SKM-1 (cell line): ENCODE measurements around the gene USP14.

Experiments
- DNase-seq: peaks from one replicate; lab custom pipeline; 2025; ENCODE audit not compliant: unreplicated experiment; lab: John Stamatoyannopoulos, UW

Gene USP14

GRCh38 chr18:159037-159652, 788 bp downstream of the USP14 start:
- no peak for DNase-seq

- no peak for DNase-seq
Observed at GRCh38 chr18:159933-160332, 1.6 kb downstream of the USP14 start.

GRCh38 chr18:160831-161570, 2.6 kb downstream of the USP14 start:
- no peak for DNase-seq

GRCh38 chr18:172361-172760, 14.0 kb downstream of the USP14 start:
- no peak for DNase-seq

- DNase-seq = no peak
Observed at GRCh38 chr18:179499-179898, 21.1 kb downstream of the USP14 start.

- DNase-seq = no peak
Observed at GRCh38 chr18:181711-182110, 23.4 kb downstream of the USP14 start.

- no peak for DNase-seq
Observed at GRCh38 chr18:183769-184168, 25.4 kb downstream of the USP14 start.

GRCh38 chr18:189254-189653, 30.9 kb downstream of the USP14 start:
- no peak for DNase-seq

GRCh38 chr18:191725-192124, 33.4 kb downstream of the USP14 start:
- DNase-seq = no peak

GRCh38 chr18:192801-193200, 34.4 kb downstream of the USP14 start:
- DNase-seq = no peak

GRCh38 chr18:195651-196050, 37.3 kb downstream of the USP14 start:
- DNase-seq = no peak

GRCh38 chr18:199214-199613, 40.9 kb downstream of the USP14 start:
- DNase-seq = no peak

GRCh38 chr18:199768-200167, 41.4 kb downstream of the USP14 start:
- DNase-seq = no peak

GRCh38 chr18:210075-210474, 51.7 kb downstream of the USP14 start:
- DNase-seq = no peak

GRCh38 chr18:210733-211132, 52.4 kb downstream of the USP14 start:
- DNase-seq = no peak

GRCh38 chr18:211582-211981, 53.2 kb downstream of the USP14 start:
- DNase-seq = no peak

GRCh38 chr18:212780-213179, 54.4 kb downstream of the USP14 start:
- no peak for DNase-seq

GRCh38 chr18:213505-213904, 55.1 kb downstream of the USP14 start:
- no peak for DNase-seq

GRCh38 chr18:213966-214365, 55.6 kb downstream of the USP14 start:
- DNase-seq = no peak

- no peak for DNase-seq
Observed at GRCh38 chr18:215448-216010, 57.2 kb downstream of the USP14 start.

- DNase-seq = no peak
Observed at GRCh38 chr18:217532-218336, 59.4 kb downstream of the USP14 start.

GRCh38 chr18:220708-221107, 62.4 kb downstream of the USP14 start:
- no peak for DNase-seq
